Measurements from ENCODE around the gene FITM2.

DNA sequence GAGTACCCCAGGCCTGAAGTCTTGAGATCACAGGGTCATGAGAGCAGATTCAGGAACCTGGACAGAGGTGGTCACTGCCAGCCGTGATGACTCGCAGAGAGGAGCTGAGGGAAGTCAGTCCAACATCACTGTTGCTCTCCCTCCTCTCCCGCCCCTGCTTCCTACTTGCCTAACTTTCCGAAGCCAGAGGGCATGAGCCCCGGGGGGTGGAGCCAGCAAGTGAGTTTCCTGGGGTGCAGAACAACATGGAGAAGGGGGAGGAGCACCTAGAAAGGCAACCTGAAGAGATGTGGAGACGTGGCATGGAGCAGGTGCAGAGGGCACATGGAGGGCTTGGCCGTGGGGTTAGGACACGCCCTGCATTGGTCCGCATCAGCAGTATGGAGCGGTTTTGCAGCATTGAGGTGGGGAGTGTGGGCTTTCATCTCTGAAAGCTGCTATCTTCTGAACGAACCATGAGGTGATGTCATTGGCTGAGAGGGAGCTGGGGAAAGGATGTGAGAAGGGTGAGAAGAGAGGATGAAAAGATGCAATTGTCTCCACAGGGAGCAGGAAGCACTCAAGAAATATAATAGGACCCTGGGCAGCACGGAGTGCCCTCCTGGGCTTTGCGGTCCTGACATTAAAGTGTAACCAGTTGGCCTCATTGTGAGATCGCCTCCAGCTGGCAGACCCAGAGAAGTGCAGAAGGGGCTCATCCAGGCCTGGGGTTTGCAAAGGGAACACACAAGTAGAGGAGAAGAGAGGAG, 38.9 kb downstream of the FITM2 start:
- TF ChIP-seq, protein P1, sequence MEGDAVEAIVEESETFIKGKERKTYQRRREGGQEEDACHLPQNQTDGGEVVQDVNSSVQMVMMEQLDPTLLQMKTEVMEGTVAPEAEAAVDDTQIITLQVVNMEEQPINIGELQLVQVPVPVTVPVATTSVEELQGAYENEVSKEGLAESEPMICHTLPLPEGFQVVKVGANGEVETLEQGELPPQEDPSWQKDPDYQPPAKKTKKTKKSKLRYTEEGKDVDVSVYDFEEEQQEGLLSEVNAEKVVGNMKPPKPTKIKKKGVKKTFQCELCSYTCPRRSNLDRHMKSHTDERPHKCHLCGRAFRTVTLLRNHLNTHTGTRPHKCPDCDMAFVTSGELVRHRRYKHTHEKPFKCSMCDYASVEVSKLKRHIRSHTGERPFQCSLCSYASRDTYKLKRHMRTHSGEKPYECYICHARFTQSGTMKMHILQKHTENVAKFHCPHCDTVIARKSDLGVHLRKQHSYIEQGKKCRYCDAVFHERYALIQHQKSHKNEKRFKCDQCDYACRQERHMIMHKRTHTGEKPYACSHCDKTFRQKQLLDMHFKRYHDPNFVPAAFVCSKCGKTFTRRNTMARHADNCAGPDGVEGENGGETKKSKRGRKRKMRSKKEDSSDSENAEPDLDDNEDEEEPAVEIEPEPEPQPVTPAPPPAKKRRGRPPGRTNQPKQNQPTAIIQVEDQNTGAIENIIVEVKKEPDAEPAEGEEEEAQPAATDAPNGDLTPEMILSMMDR (IDR thresholded peaks at IDR 0.05 in 4 of 5, conservative IDR thresholded peaks at IDR 0.05 in 1 of 5): no peak
- TF ChIP-seq POLR2A (IDR thresholded peaks at IDR 0.05): no peak
